ENCODE data around the gene PAX6. TPM values are rescaled to one million over a fixed set of nuclear protein-coding genes. Genes with fewer than 3 reads are reported as not detected.

PAX6 gene
- total and polyA plus RNA-seq, 2 of the 4 experiments (the other 2 are of a cell fraction), result not detected

- no peak for TF ChIP-seq CTCF (conservative IDR thresholded peaks at IDR 0.05; ENCODE audit: low read depth, low read length)
- TF ChIP-seq USF2 (IDR thresholded peaks at IDR 0.05; ENCODE audit: low read depth, low read length), result no peak
- TF ChIP-seq ELK1 (IDR thresholded peaks at IDR 0.05; ENCODE audit: borderline replicate concordance, low read depth, low read length), result no peak
- no peak for TF ChIP-seq FOS (IDR thresholded peaks at IDR 0.05; ENCODE audit: low read depth, low read length)
- TF ChIP-seq RAD21 (IDR thresholded peaks at IDR 0.05; ENCODE audit: low read length), result no peak
- TF ChIP-seq POLR2A (IDR thresholded peaks at IDR 0.05; ENCODE audit: low read depth, low read length), result no peak
- H2AK5ac ChIP-seq (ENCODE audit: low read depth, low read length), result no peak overlapping the region
- H4K20me1 ChIP-seq (ENCODE audit: insufficient read depth, low read length), result no peaks in the 10 kb centered on the region
- H3K27me3 ChIP-seq (ENCODE audit: control insufficient read depth, insufficient read depth, low read length), result no peaks in the 10 kb centered on the region
- no peaks in the 10 kb centered on the region for H3K79me1 ChIP-seq (ENCODE audit: low read depth in 1 of 2, low read length in 2 of 2)
- H3K4me3 ChIP-seq (ENCODE audit: insufficient read depth, low read depth, low read length), result no peak overlapping the region
- intact Hi-C loops (cut with micrococcal nuclease) (no loop called here), in situ Hi-C loops (cut with MboI; ENCODE audit: low sequenced_read_pairs) (no loop called here), dilution Hi-C loops (cut with HindIII; ENCODE audit: low sequenced_read_pairs, unreplicated experiment) (no loop called here)
- H2BK5ac ChIP-seq (ENCODE audit: low read depth, low read length, poor library complexity, severe bottlenecking), result no peak overlapping the region
- ChIA-PET POLR2A (ENCODE audit: unreplicated experiment) (no interaction called here), CTCF (no interaction called here)
- H3K9me3 ChIP-seq (ENCODE audit: control insufficient read depth, insufficient read depth, low read length), result no peaks in the 10 kb centered on the region
- H3K14ac ChIP-seq (replicated peaks; ENCODE audit: low read depth, low read length), result no peak overlapping the region
- no peak overlapping the region for H3K9ac ChIP-seq (ENCODE audit: low read depth, low read length)
- no peak overlapping the region for H3K18ac ChIP-seq (ENCODE audit: low read depth, low read length)
- DNase-seq (no peak), ATAC-seq (ENCODE audit: low read depth) (no peak)
- no peak overlapping the region for H4K91ac ChIP-seq (ENCODE audit: insufficient read depth, low read depth, low read length)
- H3K56ac ChIP-seq (ENCODE audit: extremely low read depth, insufficient read depth, low read length), result no peak overlapping the region
- no TSS peak for BruUV-seq (replicated peaks)
- H2AFZ ChIP-seq (replicated peaks; ENCODE audit: low read length, poor library complexity), result no peak overlapping the region
- no peaks in the 10 kb centered on the region for H3K9me1 ChIP-seq (ENCODE audit: insufficient read depth, low read length)
- H2BK20ac ChIP-seq (ENCODE audit: low read depth, low read length), result no peak overlapping the region
- no peaks in the 10 kb centered on the region for H3K36me3 ChIP-seq (ENCODE audit: control insufficient read depth, insufficient read depth, low read length)
- no peak overlapping the region for H2BK120ac ChIP-seq (ENCODE audit: low read depth, low read length)
- H3K4ac ChIP-seq (ENCODE audit: low read depth, low read length), result no peak overlapping the region
- H2AK9ac ChIP-seq (replicated peaks; ENCODE audit: low read depth, low read length, poor library complexity), result no peak overlapping the region
- H3K27ac ChIP-seq (ENCODE audit: insufficient read depth, low read length), result no peak overlapping the region
- H3K23ac ChIP-seq (ENCODE audit: low read depth, low read length), result no peak overlapping the region
- H4K8ac ChIP-seq (ENCODE audit: low read depth in 2 of 2, low read length in 2 of 2), result no peak overlapping the region
- H3K4me2 ChIP-seq (ENCODE audit: low read depth, low read length), result no peak overlapping the region
- H2BK15ac ChIP-seq (ENCODE audit: low read depth, low read length), result no peak overlapping the region
- no peak overlapping the region for H4K5ac ChIP-seq (ENCODE audit: low read depth, low read length)
- no peaks in the 10 kb centered on the region for H3K4me1 ChIP-seq (ENCODE audit: control insufficient read depth, insufficient read depth, low read length)
Measured at GRCh38 chr11:31763296-31763695, 47.8 kb downstream of the PAX6 start.

All from IMR-90 (cell line).